ENCODE results near the gene SNAI3.

Gene SNAI3

DNA sequence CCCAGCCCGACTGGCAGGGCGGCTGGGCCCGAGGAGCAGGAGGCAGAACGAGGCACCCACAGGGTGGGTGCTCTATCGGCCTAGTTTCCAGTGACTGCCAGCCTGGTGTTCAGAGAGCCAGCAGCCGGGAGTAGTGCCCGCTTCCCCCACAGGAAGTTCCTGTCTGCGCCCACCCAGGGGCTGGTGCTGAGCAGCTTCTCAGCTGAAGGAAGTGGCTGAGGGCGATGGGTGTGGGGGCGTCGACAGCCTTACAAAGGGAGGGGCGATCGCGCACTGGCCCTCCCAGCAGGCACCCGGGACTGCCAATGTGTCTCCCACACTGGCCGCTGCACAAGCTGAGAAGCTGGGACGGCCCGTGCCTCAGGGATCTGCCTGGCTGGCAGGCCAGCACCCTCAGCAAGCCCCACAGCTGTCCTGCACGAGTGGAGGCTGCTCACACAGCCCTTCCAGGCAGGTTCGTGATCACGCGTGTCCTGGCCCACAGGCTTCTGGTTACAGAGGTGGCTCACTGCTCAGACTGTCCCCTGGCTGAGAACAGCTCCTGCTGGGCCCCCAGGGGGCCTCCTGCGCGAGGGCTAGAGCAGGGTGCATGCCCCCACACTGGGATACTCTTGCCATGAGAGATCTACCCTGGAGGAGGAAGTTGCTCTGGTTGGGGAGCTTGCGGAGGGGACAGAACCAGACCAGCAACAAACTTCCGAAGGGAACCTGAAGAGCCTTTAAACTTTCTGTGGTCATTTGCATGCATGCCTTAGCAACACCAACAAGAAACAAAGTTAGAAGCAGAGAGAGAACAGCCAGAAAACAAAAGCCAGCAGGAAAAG, 17.4 kb upstream of the SNAI3 start:
- DNase-seq = peak; percentile 90

DNA sequence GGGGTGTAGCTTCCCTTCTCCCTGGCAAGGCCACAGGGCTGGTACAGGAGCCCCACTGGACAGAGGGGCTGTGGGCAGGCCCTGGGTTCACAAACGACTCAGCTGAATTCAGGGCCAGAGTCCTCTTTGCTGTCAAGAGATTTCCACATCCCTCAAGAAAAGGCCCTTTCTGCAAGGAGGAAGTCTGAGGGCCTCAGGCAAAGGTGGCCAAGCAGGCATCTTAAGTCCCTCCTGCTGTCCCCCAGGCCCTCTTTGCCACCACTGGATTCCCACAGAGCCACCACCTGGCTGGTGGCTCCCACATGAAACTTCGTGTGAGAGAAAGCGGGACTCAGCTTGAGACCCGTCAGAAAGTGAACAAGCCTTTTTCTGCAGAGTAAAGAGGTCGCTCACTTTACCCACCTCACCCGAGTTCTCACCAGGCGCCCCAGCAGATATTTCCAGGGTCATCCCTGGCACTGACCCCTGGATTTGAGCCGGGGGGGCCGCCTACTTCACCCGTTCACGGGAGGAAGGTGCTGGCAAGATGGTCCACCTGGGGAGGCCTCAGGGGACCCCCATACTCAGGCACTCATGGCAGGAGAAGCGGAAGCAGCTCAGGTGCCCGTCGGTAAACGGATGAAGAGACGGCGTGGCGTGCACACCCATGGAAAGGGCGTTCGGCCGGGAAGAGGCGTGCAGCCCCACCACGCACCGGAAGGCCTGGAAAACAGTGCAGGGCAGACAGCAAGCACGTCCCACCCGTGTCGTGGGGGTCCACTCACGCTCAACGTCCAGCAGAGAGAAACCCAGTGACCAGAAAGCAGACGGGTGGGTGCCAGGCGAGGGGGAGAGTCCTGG, 16.3 kb upstream of the SNAI3 start:
- no peak for DNase-seq

DNA sequence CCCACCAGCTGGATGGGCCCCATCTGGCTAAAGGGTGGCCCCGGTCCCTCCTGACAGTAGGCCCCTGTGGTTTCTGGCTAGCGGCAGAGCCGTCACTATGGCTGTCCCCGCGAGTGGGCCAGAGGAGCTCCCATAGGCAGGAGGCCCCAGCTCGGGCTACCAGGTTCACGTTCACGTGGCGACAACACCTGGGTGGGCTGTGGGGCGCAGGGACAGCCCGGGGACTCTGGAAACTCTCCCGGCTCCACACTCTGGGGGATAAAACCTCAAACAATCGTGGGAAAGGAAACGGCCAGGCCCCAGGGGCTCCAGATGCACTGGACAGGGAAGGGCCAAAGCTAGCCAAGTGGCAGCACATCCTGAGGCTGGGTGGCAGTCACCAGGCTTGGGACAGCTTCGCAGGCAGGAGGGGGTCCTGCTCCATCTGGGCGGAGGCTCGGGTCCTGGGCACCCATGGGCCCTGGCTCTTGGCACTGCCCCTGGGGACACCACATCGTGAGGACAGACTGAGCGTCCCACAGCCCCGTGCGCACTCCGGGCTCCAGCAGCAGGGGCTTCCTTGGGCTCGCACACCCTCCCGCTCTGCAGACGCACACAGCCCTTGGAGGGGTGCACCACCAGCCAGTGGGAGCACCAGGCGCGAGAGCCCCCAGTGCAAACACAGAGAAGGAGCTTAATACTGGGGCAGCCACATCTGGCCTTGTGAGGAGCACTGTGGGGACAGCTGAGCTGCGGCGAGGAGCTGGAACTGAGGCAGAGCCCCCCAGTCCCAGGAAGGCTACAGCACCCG, 15.5 kb upstream of the SNAI3 start:
- no peak for DNase-seq

DNA sequence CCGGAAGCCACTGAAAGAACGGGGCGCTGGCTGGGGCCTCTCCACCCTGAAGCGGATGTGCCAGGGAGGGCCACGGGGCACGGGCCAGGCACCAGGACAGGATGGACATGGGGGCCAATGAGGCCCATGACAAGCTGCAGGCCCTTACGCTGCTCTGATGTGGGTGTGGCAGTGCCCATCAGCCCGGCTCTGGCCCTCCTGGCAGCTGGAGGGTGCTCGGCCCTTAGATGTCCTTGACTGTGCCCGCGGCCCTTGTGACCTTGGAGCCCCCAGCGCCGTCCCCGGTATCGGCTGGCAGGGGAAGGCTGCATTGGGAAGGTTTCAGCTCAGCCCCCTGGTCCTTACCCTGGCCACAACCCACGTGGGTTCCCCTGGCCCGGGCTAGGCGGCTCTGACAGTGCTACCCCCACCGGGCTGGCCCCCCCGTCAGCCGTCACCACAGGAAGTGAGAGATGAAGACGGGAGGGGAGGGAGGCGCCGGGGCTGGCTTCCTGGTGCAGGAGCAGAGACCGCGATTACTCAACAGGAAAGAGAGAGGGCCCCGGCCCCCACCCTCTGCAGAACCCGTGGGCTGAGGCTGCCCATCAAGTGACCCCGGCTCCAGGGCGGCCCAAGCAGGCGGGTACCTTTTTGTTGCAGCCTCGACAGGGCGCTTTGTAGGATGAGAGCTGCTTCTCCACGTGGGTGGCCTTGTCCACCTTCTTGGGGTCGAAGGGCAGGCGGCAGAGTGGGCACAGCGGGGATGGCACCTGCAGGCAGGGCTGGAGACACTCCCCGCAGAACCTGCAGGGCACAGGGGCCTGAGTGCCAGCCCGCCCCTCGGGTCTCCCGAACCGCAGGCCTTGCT, 14.6 kb upstream of the SNAI3 start:
- DNase-seq = peak; percentile 93

DNA sequence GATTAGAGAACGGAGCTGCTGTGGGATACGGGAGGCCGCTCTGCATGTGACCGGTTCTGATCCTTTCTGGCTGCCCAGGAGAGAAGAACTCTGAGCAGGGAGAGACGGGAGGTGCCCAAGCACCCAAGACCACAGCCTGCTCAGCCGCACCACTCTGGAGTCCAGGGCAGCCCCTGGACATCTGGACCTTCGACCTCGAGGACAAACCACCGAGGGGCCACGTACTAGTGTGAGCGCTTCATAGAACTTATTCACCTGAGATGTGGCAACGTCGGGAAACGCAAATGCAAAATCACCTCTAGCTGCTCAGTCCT, 14.0 kb upstream of the SNAI3 start:
- DNase-seq = no peak

DNA sequence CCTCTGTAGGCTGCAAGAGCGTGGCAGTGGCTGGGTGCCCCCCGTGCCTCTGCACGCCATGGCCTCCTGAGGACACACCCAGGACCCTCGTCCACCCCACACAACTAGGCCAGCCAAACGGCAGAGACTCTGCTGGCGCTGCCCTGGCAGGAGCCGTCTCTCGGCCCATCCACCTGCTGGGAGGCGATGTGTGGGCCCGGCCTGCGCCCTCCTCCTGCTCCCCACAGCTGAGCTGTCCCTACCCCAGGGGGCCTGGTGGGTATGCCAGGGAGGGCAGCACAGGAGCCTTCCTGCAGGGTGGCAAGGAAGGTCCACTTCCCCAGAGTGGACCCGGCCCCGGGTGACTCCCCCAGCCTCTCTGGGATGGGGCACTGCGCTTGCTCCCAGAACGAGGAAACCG, 12.9 kb upstream of the SNAI3 start:
- no peak for DNase-seq

DNA sequence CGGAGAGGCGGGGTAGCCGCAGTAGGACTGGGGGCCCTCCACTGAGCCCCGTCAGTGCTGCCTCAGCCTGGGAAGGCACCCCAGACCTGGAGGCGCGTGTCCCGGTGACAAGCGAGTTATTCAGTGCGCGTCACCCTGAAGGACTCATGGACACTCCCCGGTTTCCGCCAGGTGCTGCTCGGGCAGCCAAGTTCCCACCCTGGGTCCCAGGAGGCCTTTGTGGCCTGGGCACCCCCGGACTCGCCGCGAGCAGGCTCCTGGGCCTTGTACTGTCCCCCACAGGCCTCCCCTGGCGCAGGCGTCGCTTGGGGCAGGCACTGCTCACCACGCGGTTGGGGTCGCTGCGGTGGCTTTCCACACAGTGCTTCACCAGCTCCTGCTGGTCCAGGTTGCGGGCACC, 12.3 kb upstream of the SNAI3 start:
- DNase-seq = no peak

DNA sequence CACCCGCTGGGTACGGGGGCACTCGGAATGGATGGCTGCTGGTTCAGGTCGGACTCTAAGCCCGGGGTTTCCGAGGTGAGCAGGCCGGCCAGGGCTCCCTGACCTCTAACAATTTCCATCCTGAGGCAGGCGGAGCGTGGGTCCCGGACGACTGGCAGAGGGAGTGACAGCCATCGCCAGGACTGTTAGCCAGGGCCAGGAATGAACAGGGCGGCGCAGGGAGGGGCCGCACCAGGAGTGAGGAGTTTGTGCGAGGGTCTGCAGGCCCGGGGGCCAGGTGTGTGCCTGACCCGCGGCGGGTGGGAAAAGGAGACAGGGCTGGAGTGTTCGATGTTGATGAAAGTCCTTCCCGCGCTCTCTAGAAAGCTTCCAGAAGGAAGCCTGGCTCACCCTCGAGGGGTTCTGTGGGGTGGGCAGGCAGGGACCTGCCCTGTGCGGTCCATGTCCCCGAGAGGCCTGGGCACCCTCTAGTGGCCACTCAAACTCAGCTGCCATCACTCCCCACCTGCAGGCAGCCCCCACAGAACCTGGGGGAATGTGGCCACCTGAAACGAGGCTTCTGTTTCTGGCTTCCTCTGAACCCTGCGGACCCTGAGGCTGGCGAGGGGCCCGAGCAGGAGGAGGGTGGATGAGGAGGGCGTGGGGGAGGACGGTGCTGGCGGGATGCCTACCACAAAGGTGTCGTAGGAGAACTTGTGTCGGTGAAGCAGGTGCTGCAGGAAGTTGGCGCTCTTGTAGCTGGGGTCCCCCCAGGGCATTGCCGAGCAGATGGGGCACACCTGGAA, 11.7 kb upstream of the SNAI3 start:
- no peak for DNase-seq

DNA sequence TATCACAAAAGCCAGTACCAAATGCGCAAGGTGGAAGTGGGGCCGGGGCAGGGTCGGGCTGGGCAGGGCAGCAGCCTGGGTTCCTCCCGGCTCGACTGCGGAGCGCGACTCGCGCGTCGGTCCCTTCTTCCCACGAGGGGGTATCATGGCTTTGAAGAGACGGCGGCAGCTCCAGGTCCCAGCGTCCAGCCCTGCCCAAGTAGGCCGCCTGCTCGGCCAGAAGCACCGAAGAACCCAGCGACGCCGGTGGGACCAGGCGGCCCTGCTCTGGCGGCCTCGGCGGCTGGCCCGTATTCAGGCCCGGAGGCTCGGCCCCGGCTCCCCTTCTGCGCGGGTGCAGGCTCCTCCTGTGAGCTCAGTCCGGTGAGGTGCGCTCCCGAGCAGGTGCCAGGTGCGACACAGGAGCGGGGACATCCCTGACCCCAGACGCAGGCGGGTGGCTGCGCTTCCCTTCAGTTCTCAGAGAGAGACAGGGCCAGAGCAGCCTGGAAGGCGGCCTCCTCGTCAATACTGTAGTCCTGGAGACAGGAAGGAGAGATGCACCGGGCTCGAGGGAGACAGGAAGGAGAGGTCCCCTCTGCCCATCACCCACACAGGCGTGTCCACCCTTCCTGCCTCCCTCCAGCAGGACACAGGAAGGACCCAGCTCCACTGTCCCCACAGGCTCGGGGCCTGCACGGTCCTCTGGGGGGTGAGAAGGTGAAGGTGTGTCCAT, 11.0 kb upstream of the SNAI3 start:
- DNase-seq = no peak

DNA sequence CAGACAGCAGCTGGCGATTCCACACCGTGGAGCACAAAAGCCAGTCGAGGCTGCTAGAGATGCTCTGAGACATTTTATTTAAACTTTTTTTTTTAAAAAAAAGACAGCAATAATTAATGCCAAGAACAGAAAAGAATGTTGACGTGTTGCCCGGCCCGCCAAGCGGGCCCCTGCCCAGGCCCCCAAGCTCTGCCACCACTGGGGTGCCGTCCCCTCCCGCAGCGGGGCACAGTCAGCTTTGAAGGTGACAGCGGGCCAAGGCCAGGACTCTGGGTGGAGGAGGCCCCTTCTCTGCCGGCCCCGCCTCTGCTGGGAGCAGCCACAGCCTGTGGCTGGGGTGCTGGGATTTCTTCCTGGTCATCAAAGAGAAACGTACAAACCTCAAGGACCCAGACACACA, 10.1 kb upstream of the SNAI3 start:
- DNase-seq = no peak

DNA sequence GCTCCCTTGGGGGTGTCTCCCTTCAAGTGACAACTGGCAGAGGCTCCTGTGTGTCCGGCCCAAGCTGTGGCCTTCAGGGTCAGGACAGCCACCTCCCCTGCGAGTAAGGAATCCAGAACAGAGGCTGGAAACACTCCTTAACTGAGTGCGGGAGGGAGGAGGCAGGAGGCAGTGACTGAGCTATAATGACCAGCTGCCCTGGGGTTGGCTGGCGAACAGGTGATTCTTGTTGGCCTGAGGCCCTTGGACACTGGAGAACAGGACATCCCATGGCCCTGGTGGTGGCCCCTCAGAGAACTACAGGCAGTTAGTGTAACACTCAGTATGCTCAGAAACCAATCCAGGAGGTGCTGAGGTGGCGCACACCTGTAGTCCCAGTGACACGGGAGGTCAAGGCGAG, 9.4 kb upstream of the SNAI3 start:
- no peak for DNase-seq

DNA sequence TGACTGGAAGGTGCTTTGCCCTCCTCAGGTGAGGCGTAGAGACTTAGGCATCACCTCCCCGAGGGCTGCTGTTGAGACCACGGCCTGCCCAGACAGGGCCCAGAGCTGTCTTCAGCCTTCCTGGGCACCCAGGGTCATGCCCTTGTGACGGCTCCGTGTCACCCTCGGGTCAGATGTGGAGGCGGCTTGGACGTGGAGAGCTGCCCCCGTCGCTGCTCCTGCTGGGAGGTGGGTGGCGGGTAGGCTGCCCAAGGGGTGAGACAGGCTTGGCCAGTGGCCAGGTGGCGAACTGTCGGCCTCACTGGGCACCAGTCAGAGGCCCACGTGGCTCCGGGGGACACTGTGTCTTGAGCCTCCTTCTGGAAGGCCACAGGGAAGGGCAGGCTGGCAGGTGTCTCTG, 8.9 kb upstream of the SNAI3 start:
- no peak for DNase-seq

DNA sequence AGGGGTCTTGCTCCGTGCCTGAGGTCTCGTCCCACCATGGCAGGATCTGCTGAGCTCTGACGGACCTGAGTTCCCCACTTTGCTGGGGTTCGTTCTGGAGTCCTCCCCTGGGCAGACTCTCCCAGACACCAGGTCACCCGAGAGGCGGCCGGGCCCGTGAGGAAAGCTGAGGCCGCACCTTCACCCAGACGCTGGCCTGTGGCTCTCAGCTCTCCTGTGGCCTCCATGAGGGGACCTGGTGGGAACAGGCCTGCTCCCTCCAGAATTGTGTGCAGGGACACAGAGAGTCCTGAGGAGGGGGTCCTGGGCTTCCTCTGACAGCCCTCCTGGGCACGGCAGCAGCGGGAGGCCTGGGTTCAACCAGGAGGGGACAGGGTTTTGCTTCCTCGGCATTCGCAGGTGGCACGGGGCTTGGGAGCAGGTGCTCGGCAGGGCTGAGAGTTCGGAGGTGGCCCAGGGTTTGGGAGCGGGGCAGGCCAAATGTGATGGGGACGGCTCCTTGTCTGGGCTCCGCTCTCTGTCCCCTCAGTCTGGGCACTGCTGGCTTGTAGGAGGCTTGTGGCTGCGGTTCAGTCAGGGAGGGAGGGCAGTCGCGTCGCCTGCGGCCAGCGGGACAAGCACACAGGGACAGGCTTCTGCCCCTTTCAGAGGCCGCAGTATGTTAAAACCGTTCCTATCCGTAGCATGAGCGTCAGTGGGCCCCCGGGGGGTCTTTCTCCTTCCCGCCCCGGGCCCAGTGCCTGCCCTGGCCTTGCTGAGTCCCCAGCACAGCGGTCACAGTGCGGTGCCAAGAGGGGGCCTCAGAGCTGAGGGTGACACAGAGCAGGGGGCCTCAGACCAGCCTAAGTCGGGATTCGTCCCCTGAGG, 8.1 kb upstream of the SNAI3 start:
- no peak for DNase-seq

DNA sequence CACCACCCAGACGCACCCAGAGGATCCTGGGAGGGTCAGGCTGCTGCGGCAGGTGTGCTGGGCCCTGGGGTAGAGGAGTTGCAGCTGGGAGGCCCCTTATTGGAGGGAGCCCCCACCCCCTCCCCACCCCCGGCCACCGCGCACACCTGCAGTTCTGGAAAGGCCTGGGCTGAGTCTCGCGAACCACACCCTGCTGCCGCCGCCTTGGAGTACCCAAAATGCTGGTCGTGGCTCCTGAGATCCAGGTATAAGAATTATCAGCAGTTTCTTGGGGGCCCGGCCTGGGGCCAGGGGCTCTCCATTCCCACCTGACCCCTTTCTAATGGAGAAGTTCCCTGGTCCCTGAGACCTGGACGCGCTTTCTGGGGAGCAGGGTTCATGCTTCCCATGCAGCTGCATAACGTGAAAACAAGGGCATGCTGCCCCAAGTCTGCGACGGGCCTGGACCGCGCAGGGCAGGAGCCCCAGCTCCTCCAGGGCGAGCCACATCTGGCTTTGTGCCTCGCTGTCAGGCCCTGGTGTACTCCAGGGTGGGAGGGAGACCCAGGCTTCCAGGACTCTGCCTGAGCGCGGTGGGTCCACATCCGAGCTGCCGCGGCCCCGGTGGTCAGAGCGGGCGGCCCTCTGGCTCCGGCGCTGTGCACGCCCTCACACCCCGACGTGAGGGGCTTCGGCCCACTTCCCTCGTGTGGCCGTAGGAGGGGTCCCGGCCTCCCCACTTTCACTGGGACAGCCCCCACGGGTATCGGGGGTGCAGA, 7.3 kb upstream of the SNAI3 start:
- no peak for DNase-seq

DNA sequence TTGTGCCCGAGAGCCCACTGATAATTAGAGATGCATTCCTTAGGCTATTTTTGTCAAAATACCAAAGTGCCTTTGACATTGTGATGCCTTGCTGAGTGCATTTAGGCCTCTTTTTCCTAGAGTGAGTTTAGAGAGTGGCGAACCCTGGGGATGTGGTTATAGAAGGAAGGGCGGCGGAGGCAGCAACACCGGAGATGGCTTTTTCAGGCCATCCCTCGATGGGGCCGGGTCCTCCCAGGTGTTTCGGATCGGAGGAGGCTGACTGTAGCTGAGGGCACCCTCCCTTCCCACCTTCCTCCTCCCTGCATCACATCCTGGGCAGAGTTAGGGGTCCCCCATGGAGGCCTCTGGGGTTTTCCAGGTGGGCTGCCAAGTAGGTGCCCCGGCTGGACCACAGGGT, 6.6 kb upstream of the SNAI3 start:
- DNase-seq = no peak

DNA sequence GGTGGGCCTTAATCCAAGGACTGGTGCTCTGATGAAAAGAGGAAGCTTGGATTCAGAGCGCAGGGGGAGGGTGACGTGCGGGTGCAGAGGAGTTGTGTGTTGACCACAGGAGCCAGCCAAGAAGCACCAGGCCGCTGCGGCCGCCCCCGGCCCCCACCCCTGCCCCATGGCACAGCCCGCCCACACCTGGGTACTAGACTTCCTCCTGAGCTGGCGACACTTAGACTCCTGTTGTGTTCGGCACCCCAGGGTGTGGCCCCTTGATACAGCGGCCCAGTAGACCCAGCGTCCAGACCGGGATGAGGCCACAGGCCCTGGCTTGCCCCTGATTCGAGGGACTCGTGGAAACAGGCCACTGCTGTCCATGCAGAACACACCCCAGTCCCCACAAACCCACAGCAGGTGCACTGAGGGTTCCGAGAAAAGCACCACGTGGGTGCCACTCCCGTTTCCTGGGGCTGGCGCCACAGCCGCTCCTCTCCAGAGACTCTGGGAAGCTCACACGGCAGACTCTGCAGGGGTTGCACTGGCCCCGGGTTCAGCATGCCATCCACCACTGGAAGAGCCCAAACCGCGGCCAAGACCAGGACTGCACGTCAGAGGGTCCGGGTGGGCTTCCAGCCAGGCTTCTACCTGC, 5.7 kb upstream of the SNAI3 start:
- DNase-seq = no peak

DNA sequence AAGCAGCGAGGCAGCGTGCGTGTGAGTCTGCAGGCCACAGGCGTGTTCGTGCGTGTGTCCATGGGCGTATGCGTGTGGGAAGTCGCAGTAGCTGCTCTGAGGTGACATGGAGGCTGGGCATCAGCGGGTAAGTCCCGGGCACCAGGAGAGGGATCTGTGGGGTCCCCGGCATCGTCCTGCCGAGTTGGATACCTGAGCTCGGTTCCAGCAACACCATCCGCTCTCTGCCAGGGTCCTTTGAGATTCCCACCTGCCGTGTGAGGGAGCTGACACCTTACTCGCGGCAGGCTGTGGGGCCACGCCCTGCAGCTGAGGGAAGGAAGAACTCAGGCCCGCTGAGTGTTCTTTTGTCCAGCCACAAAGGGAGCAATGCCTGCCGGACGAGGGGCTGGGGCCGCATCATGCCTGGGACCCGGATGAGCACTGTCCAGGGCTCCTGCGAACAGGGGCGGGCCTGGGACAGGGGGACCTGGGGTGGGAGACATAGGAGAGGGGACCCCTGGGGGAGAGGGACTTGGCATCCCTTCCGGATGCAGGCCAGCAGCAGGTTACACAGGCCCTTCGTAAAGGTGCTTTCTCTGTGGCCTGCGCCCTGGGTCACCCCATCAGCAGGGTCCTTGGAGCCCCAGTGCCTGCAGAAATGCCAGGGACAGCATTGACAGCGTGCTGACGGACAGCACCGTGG, 5.0 kb upstream of the SNAI3 start:
- DNase-seq = no peak

Measured in KG1 (cell line).